ENCODE results near the gene PODNL1. TPM values are rescaled to one million over a fixed set of nuclear protein-coding genes. Genes with fewer than 3 reads are reported as not detected.

PODNL1 gene
- total RNA-seq, 1 experiment from 2014 or later, result 1.1 TPM

DNA sequence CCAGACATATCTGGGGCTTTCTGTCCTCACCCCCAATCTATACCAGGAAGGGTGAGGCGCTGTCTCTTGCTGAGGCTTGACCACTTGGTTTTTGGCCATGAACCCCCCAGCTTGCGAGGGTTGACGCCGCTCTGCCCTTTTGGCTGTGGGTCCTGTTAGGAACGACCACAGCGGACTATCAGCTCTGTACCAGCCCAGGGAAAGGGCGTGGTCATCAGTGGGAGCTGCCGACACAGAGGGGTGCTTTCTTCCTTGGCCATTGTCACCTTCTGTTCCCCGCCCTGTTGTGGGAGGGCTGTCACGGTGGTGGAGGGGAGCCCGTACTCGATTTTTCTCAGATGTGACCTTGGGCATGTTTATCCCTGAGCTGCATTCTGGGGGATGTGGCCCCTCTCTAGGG is 19.8 kb upstream of the PODNL1 start:
- DNase-seq (ENCODE audit: low spot score) (no peak), ATAC-seq (no peak)
- ChIA-PET CTCF (no interaction called here), POLR2A (no interaction called here)
- H3K27ac Mint-ChIP-seq, result peak overlapping the region; percentile 45; the same call in 1 of the 2 replicates
- H3K36me3 Mint-ChIP-seq, result peaks cover 28% of the 10 kb centered on the region
- no peaks in the 10 kb centered on the region for H3K9me3 Mint-ChIP-seq
- peaks cover 14% of the 10 kb centered on the region for H3K4me1 Mint-ChIP-seq
- TF ChIP-seq ZBTB21 (CRISPR knock-in tag; IDR thresholded peaks at IDR 0.05; ENCODE audit: borderline replicate concordance) (no peak), ATF1 (CRISPR knock-in tag; IDR thresholded peaks at IDR 0.05) (no peak)
- no peak overlapping the region for H3K4me3 Mint-ChIP-seq
- H3K27me3 Mint-ChIP-seq (ENCODE audit: low read depth), result no peaks in the 10 kb centered on the region

DNA sequence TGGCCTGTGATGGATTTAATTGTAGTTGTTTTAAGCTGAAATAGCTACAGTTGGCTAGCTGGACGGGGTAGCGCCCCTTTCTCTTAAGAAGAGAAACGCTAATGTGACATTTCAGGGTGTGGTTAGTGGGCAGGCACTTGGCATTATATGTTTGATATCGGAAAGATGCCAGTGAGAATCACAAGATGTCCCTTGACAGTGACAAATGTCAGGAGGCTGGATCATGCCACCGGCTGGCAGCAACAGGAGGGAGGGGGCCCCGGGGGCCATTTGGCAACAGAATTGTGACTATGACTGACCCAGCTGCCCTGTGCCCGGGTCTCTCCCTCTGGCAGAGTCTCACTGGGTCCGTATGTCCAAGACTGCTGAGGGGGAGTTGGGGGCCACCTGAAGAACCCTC is 18.8 kb upstream of the PODNL1 start:
- H3K4me3 Mint-ChIP-seq, result no peak overlapping the region
- no peaks in the 10 kb centered on the region for H3K9me3 Mint-ChIP-seq
- no peak overlapping the region for H3K27ac Mint-ChIP-seq
- H3K4me1 Mint-ChIP-seq, result peaks cover 14% of the 10 kb centered on the region
- ChIA-PET POLR2A (interaction anchor here (0.5 kb wide), 1 partner anchor 703 kb away, joined by 5 read pairs; no protein-coding TSS in a partner anchor), CTCF (interaction anchor here (1.8 kb wide), 1 partner anchor 86 kb away, joined by 4 read pairs; no protein-coding TSS in a partner anchor)
- H3K27me3 Mint-ChIP-seq (ENCODE audit: low read depth), result no peaks in the 10 kb centered on the region
- H3K36me3 Mint-ChIP-seq, result peaks cover 28% of the 10 kb centered on the region
- DNase-seq (ENCODE audit: low spot score) (no peak), ATAC-seq (no peak)
- TF ChIP-seq, protein P1, sequence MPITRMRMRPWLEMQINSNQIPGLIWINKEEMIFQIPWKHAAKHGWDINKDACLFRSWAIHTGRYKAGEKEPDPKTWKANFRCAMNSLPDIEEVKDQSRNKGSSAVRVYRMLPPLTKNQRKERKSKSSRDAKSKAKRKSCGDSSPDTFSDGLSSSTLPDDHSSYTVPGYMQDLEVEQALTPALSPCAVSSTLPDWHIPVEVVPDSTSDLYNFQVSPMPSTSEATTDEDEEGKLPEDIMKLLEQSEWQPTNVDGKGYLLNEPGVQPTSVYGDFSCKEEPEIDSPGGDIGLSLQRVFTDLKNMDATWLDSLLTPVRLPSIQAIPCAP (CRISPR knock-in tag; IDR thresholded peaks at IDR 0.05), result no peak
- TF ChIP-seq, protein P2, sequence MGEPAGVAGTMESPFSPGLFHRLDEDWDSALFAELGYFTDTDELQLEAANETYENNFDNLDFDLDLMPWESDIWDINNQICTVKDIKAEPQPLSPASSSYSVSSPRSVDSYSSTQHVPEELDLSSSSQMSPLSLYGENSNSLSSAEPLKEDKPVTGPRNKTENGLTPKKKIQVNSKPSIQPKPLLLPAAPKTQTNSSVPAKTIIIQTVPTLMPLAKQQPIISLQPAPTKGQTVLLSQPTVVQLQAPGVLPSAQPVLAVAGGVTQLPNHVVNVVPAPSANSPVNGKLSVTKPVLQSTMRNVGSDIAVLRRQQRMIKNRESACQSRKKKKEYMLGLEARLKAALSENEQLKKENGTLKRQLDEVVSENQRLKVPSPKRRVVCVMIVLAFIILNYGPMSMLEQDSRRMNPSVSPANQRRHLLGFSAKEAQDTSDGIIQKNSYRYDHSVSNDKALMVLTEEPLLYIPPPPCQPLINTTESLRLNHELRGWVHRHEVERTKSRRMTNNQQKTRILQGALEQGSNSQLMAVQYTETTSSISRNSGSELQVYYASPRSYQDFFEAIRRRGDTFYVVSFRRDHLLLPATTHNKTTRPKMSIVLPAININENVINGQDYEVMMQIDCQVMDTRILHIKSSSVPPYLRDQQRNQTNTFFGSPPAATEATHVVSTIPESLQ (CRISPR knock-in tag; IDR thresholded peaks at IDR 0.05), result no peak
- TF ChIP-seq JUN (CRISPR knock-in tag; IDR thresholded peaks at IDR 0.05) (no peak), ATF1 (CRISPR knock-in tag; IDR thresholded peaks at IDR 0.05) (no peak), FOXP1 (CRISPR knock-in tag; IDR thresholded peaks at IDR 0.05; ENCODE audit: borderline replicate concordance) (no peak), RORB (CRISPR knock-in tag; IDR thresholded peaks at IDR 0.05) (no peak), MXD4 (CRISPR knock-in tag; IDR thresholded peaks at IDR 0.05; ENCODE audit: borderline replicate concordance) (no peak), GRHL2 (CRISPR knock-in tag; IDR thresholded peaks at IDR 0.05; ENCODE audit: insufficient replicate concordance, severe bottlenecking) (no peak), RELA (CRISPR knock-in tag; IDR thresholded peaks at IDR 0.05; ENCODE audit: borderline replicate concordance) (no peak), CREM (CRISPR knock-in tag; IDR thresholded peaks at IDR 0.05) (no peak), ZBTB21 (CRISPR knock-in tag; IDR thresholded peaks at IDR 0.05; ENCODE audit: borderline replicate concordance) (no peak), ZNF396 (CRISPR knock-in tag; IDR thresholded peaks at IDR 0.05; ENCODE audit: borderline replicate concordance) (no peak)
- TF ChIP-seq, protein P3, sequence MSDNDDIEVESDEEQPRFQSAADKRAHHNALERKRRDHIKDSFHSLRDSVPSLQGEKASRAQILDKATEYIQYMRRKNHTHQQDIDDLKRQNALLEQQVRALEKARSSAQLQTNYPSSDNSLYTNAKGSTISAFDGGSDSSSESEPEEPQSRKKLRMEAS (CRISPR knock-in tag; IDR thresholded peaks at IDR 0.05), result no peak
- TF ChIP-seq, protein P4, sequence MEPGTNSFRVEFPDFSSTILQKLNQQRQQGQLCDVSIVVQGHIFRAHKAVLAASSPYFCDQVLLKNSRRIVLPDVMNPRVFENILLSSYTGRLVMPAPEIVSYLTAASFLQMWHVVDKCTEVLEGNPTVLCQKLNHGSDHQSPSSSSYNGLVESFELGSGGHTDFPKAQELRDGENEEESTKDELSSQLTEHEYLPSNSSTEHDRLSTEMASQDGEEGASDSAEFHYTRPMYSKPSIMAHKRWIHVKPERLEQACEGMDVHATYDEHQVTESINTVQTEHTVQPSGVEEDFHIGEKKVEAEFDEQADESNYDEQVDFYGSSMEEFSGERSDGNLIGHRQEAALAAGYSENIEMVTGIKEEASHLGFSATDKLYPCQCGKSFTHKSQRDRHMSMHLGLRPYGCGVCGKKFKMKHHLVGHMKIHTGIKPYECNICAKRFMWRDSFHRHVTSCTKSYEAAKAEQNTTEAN (CRISPR knock-in tag; IDR thresholded peaks at IDR 0.05), result no peak

DNA sequence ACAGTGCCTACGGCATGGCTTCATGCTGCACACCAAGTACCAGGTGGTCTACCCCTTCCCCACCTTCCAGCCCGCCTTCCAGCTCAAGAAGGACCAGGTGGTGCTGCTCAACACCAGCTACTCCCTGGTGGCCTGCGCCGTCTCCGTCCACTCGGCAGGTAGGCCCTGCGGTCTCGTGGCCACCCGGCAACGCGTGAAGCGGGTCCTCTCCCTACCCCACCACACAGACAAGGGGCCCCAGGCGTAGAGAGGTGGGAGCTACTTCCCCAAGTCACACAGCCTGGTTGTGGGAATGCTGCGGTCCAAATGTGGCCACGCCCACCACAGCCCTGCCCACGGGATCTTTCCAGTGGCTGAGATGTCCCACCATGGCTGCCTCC is 18.1 kb upstream of the PODNL1 start:
- CTCF ChIA-PET, result interaction anchor here (1.8 kb wide), 1 partner anchor 87 kb away, joined by 4 read pairs; no protein-coding TSS in a partner anchor
- POLR2A ChIA-PET, result interaction anchor here (0.5 kb wide), 1 partner anchor 704 kb away, joined by 5 read pairs; no protein-coding TSS in a partner anchor
- TF ChIP-seq TEAD4 (CRISPR knock-in tag; IDR thresholded peaks at IDR 0.05) (no peak), KAT7 (CRISPR knock-in tag; IDR thresholded peaks at IDR 0.05; ENCODE audit: borderline replicate concordance) (no peak), ZNF263 (CRISPR knock-in tag; IDR thresholded peaks at IDR 0.05; ENCODE audit: low read depth) (no peak), EMX1 (CRISPR knock-in tag; IDR thresholded peaks at IDR 0.05) (no peak)
- TF ChIP-seq, protein P1 (CRISPR knock-in tag; IDR thresholded peaks at IDR 0.05), result no peak
- TF ChIP-seq, protein P5, sequence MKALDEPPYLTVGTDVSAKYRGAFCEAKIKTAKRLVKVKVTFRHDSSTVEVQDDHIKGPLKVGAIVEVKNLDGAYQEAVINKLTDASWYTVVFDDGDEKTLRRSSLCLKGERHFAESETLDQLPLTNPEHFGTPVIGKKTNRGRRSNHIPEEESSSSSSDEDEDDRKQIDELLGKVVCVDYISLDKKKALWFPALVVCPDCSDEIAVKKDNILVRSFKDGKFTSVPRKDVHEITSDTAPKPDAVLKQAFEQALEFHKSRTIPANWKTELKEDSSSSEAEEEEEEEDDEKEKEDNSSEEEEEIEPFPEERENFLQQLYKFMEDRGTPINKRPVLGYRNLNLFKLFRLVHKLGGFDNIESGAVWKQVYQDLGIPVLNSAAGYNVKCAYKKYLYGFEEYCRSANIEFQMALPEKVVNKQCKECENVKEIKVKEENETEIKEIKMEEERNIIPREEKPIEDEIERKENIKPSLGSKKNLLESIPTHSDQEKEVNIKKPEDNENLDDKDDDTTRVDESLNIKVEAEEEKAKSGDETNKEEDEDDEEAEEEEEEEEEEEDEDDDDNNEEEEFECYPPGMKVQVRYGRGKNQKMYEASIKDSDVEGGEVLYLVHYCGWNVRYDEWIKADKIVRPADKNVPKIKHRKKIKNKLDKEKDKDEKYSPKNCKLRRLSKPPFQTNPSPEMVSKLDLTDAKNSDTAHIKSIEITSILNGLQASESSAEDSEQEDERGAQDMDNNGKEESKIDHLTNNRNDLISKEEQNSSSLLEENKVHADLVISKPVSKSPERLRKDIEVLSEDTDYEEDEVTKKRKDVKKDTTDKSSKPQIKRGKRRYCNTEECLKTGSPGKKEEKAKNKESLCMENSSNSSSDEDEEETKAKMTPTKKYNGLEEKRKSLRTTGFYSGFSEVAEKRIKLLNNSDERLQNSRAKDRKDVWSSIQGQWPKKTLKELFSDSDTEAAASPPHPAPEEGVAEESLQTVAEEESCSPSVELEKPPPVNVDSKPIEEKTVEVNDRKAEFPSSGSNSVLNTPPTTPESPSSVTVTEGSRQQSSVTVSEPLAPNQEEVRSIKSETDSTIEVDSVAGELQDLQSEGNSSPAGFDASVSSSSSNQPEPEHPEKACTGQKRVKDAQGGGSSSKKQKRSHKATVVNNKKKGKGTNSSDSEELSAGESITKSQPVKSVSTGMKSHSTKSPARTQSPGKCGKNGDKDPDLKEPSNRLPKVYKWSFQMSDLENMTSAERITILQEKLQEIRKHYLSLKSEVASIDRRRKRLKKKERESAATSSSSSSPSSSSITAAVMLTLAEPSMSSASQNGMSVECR (CRISPR knock-in tag; IDR thresholded peaks at IDR 0.05; ENCODE audit: borderline replicate concordance), result no peak
- TF ChIP-seq, protein P6, sequence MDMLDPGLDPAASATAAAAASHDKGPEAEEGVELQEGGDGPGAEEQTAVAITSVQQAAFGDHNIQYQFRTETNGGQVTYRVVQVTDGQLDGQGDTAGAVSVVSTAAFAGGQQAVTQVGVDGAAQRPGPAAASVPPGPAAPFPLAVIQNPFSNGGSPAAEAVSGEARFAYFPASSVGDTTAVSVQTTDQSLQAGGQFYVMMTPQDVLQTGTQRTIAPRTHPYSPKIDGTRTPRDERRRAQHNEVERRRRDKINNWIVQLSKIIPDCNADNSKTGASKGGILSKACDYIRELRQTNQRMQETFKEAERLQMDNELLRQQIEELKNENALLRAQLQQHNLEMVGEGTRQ (CRISPR knock-in tag; IDR thresholded peaks at IDR 0.05), result no peak
- TF ChIP-seq, protein P7, sequence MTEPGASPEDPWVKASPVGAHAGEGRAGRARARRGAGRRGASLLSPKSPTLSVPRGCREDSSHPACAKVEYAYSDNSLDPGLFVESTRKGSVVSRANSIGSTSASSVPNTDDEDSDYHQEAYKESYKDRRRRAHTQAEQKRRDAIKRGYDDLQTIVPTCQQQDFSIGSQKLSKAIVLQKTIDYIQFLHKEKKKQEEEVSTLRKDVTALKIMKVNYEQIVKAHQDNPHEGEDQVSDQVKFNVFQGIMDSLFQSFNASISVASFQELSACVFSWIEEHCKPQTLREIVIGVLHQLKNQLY (CRISPR knock-in tag; IDR thresholded peaks at IDR 0.05), result no peak

More for the DNA sequence above, 18.1 kb upstream of the PODNL1 start:
- H3K4me1 Mint-ChIP-seq, result peaks cover 10% of the 10 kb centered on the region
- H3K27me3 Mint-ChIP-seq (ENCODE audit: low read depth), result no peaks in the 10 kb centered on the region
- H3K4me3 Mint-ChIP-seq, result no peak overlapping the region
- DNase-seq (ENCODE audit: low spot score) (no peak), ATAC-seq (no peak)
- H3K36me3 Mint-ChIP-seq, result peaks cover 25% of the 10 kb centered on the region
- no peaks in the 10 kb centered on the region for H3K9me3 Mint-ChIP-seq
- H3K27ac Mint-ChIP-seq, result no peak overlapping the region
